Breast epithelium (tissue), 4 donors: ENCODE data around the gene PLEKHA6. TPM values are rescaled to one million over a fixed set of nuclear protein-coding genes. Genes with fewer than 3 reads are reported as not detected.

Experiments
- DNase-seq, 2 donors: peaks; one replicate each; pipeline ENCODE4 v3.0.0-alpha.2; 2019; ENCODE audit warnings: low spot score in 2 of 2
- H3K27ac ChIP-seq, 2 donors: fragments of 200-600 bp; sonication (generic) in 1 of 2; one replicate each; pipeline ENCODE4 v1.5.1; 2016 to 2019; ENCODE audit warnings: mild to moderate bottlenecking in 1 of 2
- H3K27me3 ChIP-seq, 2 donors: fragments of 200-600 bp; sonication (generic) in 1 of 2; one replicate each; pipeline versions ENCODE4 v1.5.1 to v1.6.0; 2017 to 2019; ENCODE audit warnings: control low read depth in 1 of 2, mild to moderate bottlenecking in 1 of 2
- H3K36me3 ChIP-seq: fragments of 200-600 bp; one replicate; pipeline ENCODE4 v1.5.1; 2019
- H3K4me1 ChIP-seq, 2 donors: fragments of 200-600 bp; sonication (generic); one replicate each; pipeline ENCODE4 v1.5.1; 2016 to 2019; ENCODE audit warnings: control low read depth in 1 of 2
- H3K4me3 ChIP-seq, 3 donors: fragments of 200-600 bp; sonication (generic); 1 replicate in 2 of 3; 2 replicates in 1 of 3; pipeline ENCODE4 v1.5.1; 2016 to 2019; ENCODE audit warnings: mild to moderate bottlenecking in 3 of 3, moderate library complexity in 2 of 3
- H3K9me3 ChIP-seq, 2 donors: fragments of 200-600 bp; sonication (generic) in 1 of 2; one replicate each; pipeline ENCODE4 v1.5.1; 2016 to 2019; ENCODE audit warnings: control low read depth in 1 of 2
- CTCF ChIP-seq, 3 donors: fragments of 450-650 bp; IDR thresholded peaks; one replicate each; pipeline ENCODE4 v1.5.1; 2016 to 2017; ENCODE audit warnings: antibody characterized with exemption in 3 of 3, mild to moderate bottlenecking in 3 of 3, moderate library complexity in 3 of 3
- POLR2A ChIP-seq: fragments of 450-650 bp; IDR thresholded peaks from one replicate; pipeline ENCODE4 v1.6.1; 2016; ENCODE audit warnings: antibody characterized with exemption, mild to moderate bottlenecking, moderate library complexity
- POLR2AphosphoS5 ChIP-seq, 3 donors: sonication (generic); formaldehyde crosslinking; IDR thresholded peaks; one replicate each; pipeline ENCODE4 v1.6.1; 2017; ENCODE audit warnings: antibody characterized with exemption in 3 of 3
- intact Hi-C: fragments of 100-400 bp; cut with DNase I; formaldehyde crosslinking; loops from one replicate; pipeline ENCODE4 v1.15.1; 2023; ENCODE audit warnings: low total_unique reads
- total RNA-seq, 3 donors: library from RNA; depleted of rRNA; stranded (reverse); fragments of >200 nt; gene quantifications; one replicate each; pipeline ENCODE4 v1.1.0, GENCODE V29; 2016

Gene PLEKHA6
- total RNA-seq, 3 donors from 2014 or later: 1.4 to 34.0 (median 17.7) TPM

DNA sequence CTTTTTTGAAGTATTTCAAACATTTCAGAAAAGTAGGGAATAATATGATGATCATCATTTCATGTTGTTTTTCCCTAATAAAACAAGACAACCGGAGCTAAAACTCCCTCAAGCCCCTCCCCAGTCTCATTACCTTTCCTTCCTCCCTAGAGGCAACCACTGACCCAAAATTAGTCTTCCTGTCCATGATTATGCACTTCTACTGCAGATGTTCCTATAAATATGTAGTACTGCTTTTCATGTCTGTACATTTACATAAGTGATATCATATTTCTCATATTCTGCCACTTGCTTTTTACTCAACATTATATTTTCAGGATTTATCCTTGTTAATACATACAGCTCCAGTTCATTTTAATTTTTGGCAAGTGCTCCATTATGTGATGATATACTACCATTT is 87.2 kb downstream of the PLEKHA6 start:
- no peak for TF ChIP-seq POLR2AphosphoS5 (IDR thresholded peaks at IDR 0.05)
- H3K9me3 ChIP-seq: no peaks in the 10 kb centered on the region
- H3K36me3 ChIP-seq: no peaks in the 10 kb centered on the region
- no peak overlapping the region for H3K27ac ChIP-seq
- peaks cover 0 to 16% of the 10 kb centered on the region in 2 donors for H3K4me1 ChIP-seq
- intact Hi-C loops: no loop called here
- no peak for DNase-seq
- no peak overlapping the region for H3K4me3 ChIP-seq
- no peaks in the 10 kb centered on the region for H3K27me3 ChIP-seq

- H3K27me3 ChIP-seq: no peaks in the 10 kb centered on the region
- no peak for DNase-seq
- H3K4me3 ChIP-seq: no peak overlapping the region
- no peak overlapping the region for H3K27ac ChIP-seq
- TF ChIP-seq POLR2A: no peak
- TF ChIP-seq CTCF (IDR thresholded peaks at IDR 0.05): no peak
- no peak for TF ChIP-seq POLR2AphosphoS5 (IDR thresholded peaks at IDR 0.05)
- no peaks in the 10 kb centered on the region for H3K9me3 ChIP-seq
- no peaks in the 10 kb centered on the region for H3K36me3 ChIP-seq
- intact Hi-C loops: no loop called here
- peaks cover 0 to 12% of the 10 kb centered on the region in 2 donors for H3K4me1 ChIP-seq
Observed at GRCh38 chr1:204271970-204272369, 87.8 kb downstream of the PLEKHA6 start.

DNA sequence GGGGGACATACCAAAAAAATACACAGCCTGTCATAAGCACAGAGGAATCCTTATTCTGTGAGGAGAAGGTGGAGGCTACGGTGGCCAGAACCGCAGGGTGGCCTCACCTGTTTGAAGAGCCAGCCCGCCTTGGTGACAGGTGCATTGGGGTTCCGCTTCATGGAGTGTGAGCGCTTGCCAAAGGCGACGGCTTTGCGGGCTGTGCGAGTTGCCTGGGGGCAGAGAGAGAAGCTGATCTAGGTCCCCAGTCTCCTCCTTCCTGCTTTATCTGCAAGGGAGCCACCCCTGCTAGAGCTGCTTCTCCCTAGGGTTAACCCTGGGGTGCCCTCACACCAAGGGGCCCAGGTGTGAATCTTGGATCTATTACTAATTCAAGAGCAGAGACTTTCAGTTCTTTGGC is 91.6 kb downstream of the PLEKHA6 start:
- Histone ChIP-seq H3K36me3 (no peaks in the 10 kb centered on the region), H3K4me1 (no peaks in the 10 kb centered on the region), H3K4me3 (no peak overlapping the region), H3K9me3 (no peaks in the 10 kb centered on the region), H3K27me3 (no peaks in the 10 kb centered on the region), H3K27ac (no peak overlapping the region)
- intact Hi-C loops: no loop called here
- DNase-seq: no peak
- TF ChIP-seq POLR2AphosphoS5 (IDR thresholded peaks at IDR 0.05) (no peak), CTCF (IDR thresholded peaks at IDR 0.05) (no peak), POLR2A (no peak)

- no peaks in the 10 kb centered on the region for H3K9me3 ChIP-seq
- H3K27me3 ChIP-seq: no peaks in the 10 kb centered on the region
- no peaks in the 10 kb centered on the region for H3K4me1 ChIP-seq
- no peaks in the 10 kb centered on the region for H3K36me3 ChIP-seq
- no peak overlapping the region for H3K27ac ChIP-seq
- no peak for TF ChIP-seq POLR2AphosphoS5 (IDR thresholded peaks at IDR 0.05)
- TF ChIP-seq POLR2A: no peak
- no peak for TF ChIP-seq CTCF (IDR thresholded peaks at IDR 0.05)
- intact Hi-C loops: no loop called here
- DNase-seq: no peak
- H3K4me3 ChIP-seq: no peak overlapping the region
Observed at GRCh38 chr1:204267191-204267601, 92.5 kb downstream of the PLEKHA6 start.

DNA sequence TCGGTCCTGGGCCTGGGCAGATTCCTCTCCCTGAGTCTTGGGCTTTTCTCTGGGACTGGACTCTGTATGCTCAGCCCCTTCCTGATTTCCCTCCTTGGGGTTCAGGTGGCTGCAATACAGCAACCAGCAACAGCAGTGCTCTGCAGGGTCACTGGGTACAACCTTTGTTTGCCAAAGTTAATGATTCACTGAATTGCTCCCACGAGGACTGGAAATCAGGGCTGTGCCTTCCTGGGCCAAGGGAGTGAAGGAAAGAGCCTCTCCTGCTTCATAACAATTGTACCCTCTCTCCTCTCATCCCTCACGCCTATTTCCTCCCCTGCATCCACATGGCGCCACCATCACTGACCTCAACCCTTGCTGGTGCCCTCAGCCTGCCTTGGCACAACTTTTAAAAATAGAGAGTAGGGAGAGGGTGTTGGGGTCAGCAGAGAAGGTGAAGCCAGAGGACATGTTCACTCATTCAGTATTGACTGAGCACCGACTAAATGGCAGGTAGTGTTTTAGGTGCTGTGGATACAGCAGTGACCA is 93.2 kb downstream of the PLEKHA6 start:
- intact Hi-C loops: no loop called here
- TF ChIP-seq POLR2AphosphoS5 (IDR thresholded peaks at IDR 0.05): no peak
- TF ChIP-seq POLR2A: no peak
- no peak for TF ChIP-seq CTCF (IDR thresholded peaks at IDR 0.05)

DNA sequence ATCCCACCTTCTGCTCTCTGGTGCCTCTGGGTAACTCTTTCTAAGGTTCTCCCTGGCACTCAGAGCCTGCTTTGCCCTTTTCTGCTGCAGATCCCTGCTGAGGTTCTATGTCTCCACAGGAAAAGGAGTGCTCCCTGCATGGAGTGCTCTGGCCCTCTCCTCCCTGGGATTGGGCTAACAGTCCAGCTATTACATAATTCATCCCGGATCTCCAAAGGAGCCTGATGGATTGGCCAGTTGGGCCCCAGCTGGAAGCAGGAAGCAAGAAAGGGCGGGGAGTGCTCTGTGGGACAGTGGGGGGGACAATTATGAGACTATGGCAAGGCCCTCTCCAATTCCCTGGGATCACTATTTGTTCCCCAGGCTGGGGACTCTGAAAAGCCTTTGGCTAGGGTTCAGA is 94.1 kb downstream of the PLEKHA6 start:
- Histone ChIP-seq H3K4me1 (no peaks in the 10 kb centered on the region), H3K27ac (no peak overlapping the region), H3K36me3 (no peaks in the 10 kb centered on the region), H3K4me3 (no peak overlapping the region), H3K9me3 (no peaks in the 10 kb centered on the region), H3K27me3 (no peaks in the 10 kb centered on the region)
- intact Hi-C loops: no loop called here
- DNase-seq: no peak
- TF ChIP-seq POLR2A: no peak
- TF ChIP-seq POLR2AphosphoS5 (IDR thresholded peaks at IDR 0.05): no peak
- no peak for TF ChIP-seq CTCF (IDR thresholded peaks at IDR 0.05)

More for the DNA sequence above, 93.2 kb downstream of the PLEKHA6 start:
- no peak for DNase-seq
- no peak overlapping the region for H3K27ac ChIP-seq
- H3K36me3 ChIP-seq: no peaks in the 10 kb centered on the region
- H3K4me1 ChIP-seq: no peaks in the 10 kb centered on the region
- H3K9me3 ChIP-seq: no peaks in the 10 kb centered on the region
- no peak overlapping the region for H3K4me3 ChIP-seq
- no peaks in the 10 kb centered on the region for H3K27me3 ChIP-seq
